Astrocyte (in vitro differentiated cells and primary cell): ENCODE data around the gene CHD3.

Experiments used
- EZH2 ChIP-seq: IDR thresholded peaks from 2 replicates; pipeline ENCODE4 v1.6.1; 2012; ENCODE audit warnings: mild to moderate bottlenecking, low read length, inconsistent platforms; ENCODE audit not compliant: insufficient read depth
- TF ChIP-seq, protein P1 (sequence below): IDR thresholded peaks from 2 replicates; pipeline ENCODE4 v1.5.1; 2011; ENCODE audit warnings: low read depth, mild to moderate bottlenecking, inconsistent platforms, low read length, moderate library complexity; ENCODE audit not compliant: insufficient read depth

DNA sequence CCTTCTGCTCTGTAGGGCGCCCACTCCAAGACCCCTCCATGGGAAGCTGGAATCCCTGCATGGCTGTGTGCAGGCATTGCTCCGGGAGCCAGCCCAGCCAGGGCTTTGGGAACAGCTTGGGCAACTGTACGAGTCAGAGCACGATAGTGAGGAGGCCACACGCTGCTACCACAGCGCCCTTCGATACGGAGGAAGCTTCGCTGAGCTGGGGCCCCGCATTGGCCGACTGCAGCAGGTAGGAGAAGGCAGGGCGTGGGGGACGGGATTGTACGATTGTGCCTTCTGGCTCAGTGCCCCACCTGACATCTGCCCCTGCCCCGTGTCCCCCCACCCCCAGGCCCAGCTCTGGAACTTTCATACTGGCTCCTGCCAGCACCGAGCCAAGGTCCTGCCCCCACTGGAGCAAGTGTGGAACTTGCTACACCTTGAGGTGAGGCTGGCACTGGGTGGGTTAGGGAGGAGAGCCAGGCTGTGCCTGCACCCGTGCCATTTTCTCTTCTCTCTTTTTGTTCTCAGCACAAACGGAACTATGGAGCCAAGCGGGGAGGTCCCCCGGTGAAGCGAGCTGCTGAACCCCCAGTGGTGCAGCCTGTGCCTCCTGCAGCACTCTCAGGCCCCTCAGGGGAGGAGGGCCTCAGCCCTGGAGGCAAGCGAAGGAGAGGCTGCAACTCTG, 42.4 kb upstream of the CHD3 start:
- TF ChIP-seq, protein P1, sequence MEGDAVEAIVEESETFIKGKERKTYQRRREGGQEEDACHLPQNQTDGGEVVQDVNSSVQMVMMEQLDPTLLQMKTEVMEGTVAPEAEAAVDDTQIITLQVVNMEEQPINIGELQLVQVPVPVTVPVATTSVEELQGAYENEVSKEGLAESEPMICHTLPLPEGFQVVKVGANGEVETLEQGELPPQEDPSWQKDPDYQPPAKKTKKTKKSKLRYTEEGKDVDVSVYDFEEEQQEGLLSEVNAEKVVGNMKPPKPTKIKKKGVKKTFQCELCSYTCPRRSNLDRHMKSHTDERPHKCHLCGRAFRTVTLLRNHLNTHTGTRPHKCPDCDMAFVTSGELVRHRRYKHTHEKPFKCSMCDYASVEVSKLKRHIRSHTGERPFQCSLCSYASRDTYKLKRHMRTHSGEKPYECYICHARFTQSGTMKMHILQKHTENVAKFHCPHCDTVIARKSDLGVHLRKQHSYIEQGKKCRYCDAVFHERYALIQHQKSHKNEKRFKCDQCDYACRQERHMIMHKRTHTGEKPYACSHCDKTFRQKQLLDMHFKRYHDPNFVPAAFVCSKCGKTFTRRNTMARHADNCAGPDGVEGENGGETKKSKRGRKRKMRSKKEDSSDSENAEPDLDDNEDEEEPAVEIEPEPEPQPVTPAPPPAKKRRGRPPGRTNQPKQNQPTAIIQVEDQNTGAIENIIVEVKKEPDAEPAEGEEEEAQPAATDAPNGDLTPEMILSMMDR: no peak
- TF ChIP-seq EZH2: no peak
